Fibroblast of pulmonary artery (primary cell): ENCODE data around the gene TNFAIP3.
A peak's percentile ranks its signal among the peaks of the same experiment; 100 is the strongest.

Experiments
- DNase-seq: peaks from one replicate; pipeline ENCODE4 v3.0.0-alpha.2; 2010; ENCODE audit warnings: low read depth
- H3K4me3 ChIP-seq: replicated peaks from 2 replicates; pipeline ENCODE4 v1.5.1; 2011; ENCODE audit warnings: low read depth, mild to moderate bottlenecking, control low read depth, low read length, moderate library complexity
- CTCF ChIP-seq: IDR thresholded peaks from 2 replicates; pipeline ENCODE4 v1.5.1; 2011; ENCODE audit warnings: mild to moderate bottlenecking, control low read depth, low read length, inconsistent platforms; ENCODE audit errors: missing control alignments

TNFAIP3 gene

GRCh38 chr6:137915790-137916189, 48.7 kb downstream of the TNFAIP3 start:
- DNase-seq = no peak
- TF ChIP-seq CTCF = no peak

GRCh38 chr6:137917551-137918325, 50.7 kb downstream of the TNFAIP3 start:
- no peak for TF ChIP-seq CTCF
- no peak overlapping the region for H3K4me3 ChIP-seq
- no peak for DNase-seq

More at GRCh38 chr6:137915790-137916189, 48.7 kb downstream of the TNFAIP3 start:
- H3K4me3 ChIP-seq = no peak overlapping the region

- no peak for DNase-seq
- no peak for TF ChIP-seq CTCF
- no peak overlapping the region for H3K4me3 ChIP-seq
Observed at GRCh38 chr6:137919502-137919823, 52.4 kb downstream of the TNFAIP3 start.

- no peak for DNase-seq
- H3K4me3 ChIP-seq = no peak overlapping the region
- TF ChIP-seq CTCF = no peak
Observed at GRCh38 chr6:137919837-137920730, 53.0 kb downstream of the TNFAIP3 start.

DNA sequence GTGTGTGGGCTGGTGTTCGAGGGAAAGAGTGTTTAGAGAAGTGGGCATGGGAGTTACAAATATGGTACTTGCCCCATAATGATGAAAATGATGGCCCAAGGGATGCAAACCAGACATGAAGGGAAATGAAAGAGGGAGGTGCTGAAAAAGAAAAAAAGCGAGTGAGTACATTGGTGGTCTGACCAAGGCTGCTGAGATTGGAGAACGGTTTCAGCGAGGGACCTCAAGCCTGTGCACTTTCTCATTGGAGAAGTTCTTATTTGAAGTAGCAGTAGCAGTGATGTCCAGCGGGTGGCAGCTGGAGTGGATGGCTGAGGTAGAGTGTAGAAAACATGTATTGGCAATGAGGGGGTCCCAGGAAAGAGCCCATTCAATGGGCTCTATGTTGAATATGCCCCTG, 54.8 kb downstream of the TNFAIP3 start:
- DNase-seq = no peak
- H3K4me3 ChIP-seq = no peak overlapping the region
- TF ChIP-seq CTCF = peak; percentile 16

GRCh38 chr6:137923866-137924653, 57.0 kb downstream of the TNFAIP3 start:
- no peak overlapping the region for H3K4me3 ChIP-seq
- peak; percentile 29 for DNase-seq
- TF ChIP-seq CTCF = no peak
